H1 (cell line): ENCODE results near the gene ILF2. TPM values are rescaled to one million over a fixed set of nuclear protein-coding genes. Genes with fewer than 3 reads are reported as not detected.

Experiments
- ASH2L ChIP-seq: fragments of 200-600, 300-600 bp; sonication (generic); IDR thresholded peaks from one replicate; pipeline ENCODE4 v1.7.1; 2017; ENCODE audit warnings: low read length
- CREB1 ChIP-seq: IDR thresholded peaks from 2 replicates; pipeline ENCODE4 v1.6.1; 2012; ENCODE audit warnings: inconsistent platforms
- NANOG ChIP-seq: IDR thresholded peaks from 2 replicates; pipeline ENCODE4 v1.6.1; 2011; ENCODE audit warnings: low read length, low read depth, mild to moderate bottlenecking, inconsistent platforms; ENCODE audit not compliant: insufficient read depth, poor library complexity, severe bottlenecking
- NRF1 ChIP-seq: IDR thresholded peaks from 2 replicates; pipeline ENCODE4 v1.6.1; 2011; ENCODE audit warnings: mild to moderate bottlenecking, low read depth, low read length, improper control_type of control experiment
- RAD21 ChIP-seq, 2 experiments: IDR thresholded peaks in 1 of 2; conservative IDR thresholded peaks in 1 of 2; 2 replicates each; pipeline ENCODE4 v1.6.1; 2011; ENCODE audit warnings: low read depth in 2 of 2, low read length in 2 of 2, improper control_type of control experiment in 1 of 2, inconsistent platforms in 1 of 2, mild to moderate bottlenecking in 1 of 2, moderate library complexity in 1 of 2
- RXRA ChIP-seq: IDR thresholded peaks from 2 replicates; pipeline ENCODE4 v1.6.1; 2011; ENCODE audit warnings: low read depth, mild to moderate bottlenecking, low read length, moderate library complexity; ENCODE audit not compliant: insufficient read depth
- TAF1 ChIP-seq: IDR thresholded peaks from 2 replicates; pipeline ENCODE4 v1.6.1; 2011; ENCODE audit warnings: mild to moderate bottlenecking, low read depth, low read length
- polyA plus RNA-seq, 7 experiments: library from polyadenylated mRNA; depleted of rRNA in 3 of 7; stranded (reverse) in 5 of 7; unstranded in 2 of 7; fragments of >200 nt in 5 of 7; fragments of 200-250 nt in 2 of 7; gene quantifications; 1 replicate in 5 of 7; 2 replicates in 1 of 7; 4 replicates in 1 of 7; pipeline versions ENCODE4 v1.2.1 to v1.2.3, GENCODE V29; 2011 to 2013; ENCODE audit warnings: missing spikeins in 2 of 7, mixed read lengths in 2 of 7
- total RNA-seq: library from RNA; stranded (reverse); fragmentation: NEBNext Ultra II Directional; extraction: Animal tissue kit (Norgen Biotek cat#: 25700); gene quantifications from 2 replicates; pipeline ENCODE4 v1.2.1, GENCODE V29; 2021

Gene ILF2
- total and polyA plus RNA-seq, 2 of the 8 experiments (the other 6 are each of a cell fraction or from before 2014, with no cell fraction given), result 389 to 474 TPM

GRCh38 chr1:153614906-153615305, 55.9 kb downstream of the ILF2 start (continued):
- TF ChIP-seq RAD21 (IDR thresholded peaks at IDR 0.05 in 1 of 2, conservative IDR thresholded peaks at IDR 0.05 in 1 of 2; ENCODE audit: low read depth in 2 of 2, low read length in 2 of 2) (no peak), NANOG (no peak), TAF1 (no peak), ASH2L (no peak), RXRA (no peak), NRF1 (no peak), CREB1 (no peak)
